GM18907 (cell line): ENCODE results near the gene NR2F1.

Source experiments
- ATAC-seq: cut with Tn5 transposase; IDR thresholded peaks from one replicate; pipeline ENCODE4 v1.9.1; 2021; ENCODE audit warnings: mild to moderate bottlenecking, moderate library complexity; ENCODE audit not compliant: unreplicated experiment

The NR2F1 gene

DNA sequence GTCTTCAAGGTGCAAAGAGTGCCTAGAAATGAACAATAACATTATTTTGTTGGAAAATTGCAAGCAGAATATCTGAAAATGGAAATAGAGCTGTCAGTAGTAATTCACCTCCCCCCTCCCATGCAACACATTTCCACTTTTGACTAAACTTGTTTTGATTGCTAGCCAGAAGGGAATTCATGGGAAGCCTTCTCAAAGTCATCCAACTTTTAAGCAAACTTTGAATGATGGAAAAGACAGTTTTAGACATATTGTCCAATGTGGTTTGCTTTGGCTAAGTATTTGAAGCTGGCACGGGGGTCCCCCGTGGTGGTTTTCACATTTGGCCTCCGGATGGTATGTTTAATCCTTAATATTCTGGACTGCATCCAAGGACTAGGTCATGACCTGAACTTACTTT, 7.5 kb downstream of the NR2F1 start:
- ATAC-seq: no peak

DNA sequence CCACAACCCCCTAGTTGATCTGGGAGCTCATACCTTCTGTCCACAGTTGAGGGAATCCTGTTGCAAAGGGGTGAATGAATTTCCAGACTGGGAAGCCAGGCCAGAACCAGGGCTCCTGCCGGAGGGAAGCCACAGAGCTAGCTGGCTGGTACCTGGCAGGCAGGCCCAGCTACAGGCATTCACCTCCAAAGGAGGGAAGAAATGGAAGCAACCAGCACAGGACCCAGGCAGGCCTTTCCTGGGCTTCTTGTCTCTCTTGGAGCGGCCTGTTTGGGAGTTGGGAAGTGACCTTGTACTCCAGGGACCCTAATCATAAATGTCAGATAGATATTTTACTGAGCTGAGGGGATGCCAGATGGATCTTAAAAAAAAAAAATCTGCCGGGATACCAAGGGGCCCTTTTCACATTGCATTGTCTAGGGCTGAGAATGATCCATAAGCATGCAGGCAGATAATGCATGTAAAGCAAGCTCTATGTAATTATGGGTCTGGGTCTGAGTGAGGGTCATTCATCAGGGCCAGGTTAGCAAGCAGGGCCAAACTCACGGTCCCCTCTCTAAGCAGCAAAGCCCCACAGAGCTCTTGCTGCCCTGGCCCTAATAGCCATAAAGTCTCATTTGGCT, 8.4 kb downstream of the NR2F1 start:
- ATAC-seq: no peak

DNA sequence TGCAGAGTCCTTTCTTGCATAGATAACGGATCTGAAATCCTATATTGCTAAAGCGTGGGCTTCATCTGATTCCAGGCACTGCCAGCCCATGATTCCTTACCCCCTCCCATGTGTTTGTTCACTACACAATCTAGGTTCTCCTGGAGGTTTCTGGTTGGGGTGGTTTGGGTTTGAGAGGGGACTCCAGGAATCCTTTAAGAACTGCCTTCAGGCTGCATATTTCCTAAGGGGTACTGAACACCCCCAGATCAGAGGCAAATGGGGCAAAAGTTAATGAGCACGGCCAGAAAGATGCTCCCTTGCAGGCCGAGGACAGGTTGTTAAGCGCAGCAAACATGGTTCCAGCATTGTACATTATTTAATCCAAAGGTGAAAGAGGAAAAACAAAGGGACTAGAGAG, 9.9 kb downstream of the NR2F1 start:
- ATAC-seq: no peak

DNA sequence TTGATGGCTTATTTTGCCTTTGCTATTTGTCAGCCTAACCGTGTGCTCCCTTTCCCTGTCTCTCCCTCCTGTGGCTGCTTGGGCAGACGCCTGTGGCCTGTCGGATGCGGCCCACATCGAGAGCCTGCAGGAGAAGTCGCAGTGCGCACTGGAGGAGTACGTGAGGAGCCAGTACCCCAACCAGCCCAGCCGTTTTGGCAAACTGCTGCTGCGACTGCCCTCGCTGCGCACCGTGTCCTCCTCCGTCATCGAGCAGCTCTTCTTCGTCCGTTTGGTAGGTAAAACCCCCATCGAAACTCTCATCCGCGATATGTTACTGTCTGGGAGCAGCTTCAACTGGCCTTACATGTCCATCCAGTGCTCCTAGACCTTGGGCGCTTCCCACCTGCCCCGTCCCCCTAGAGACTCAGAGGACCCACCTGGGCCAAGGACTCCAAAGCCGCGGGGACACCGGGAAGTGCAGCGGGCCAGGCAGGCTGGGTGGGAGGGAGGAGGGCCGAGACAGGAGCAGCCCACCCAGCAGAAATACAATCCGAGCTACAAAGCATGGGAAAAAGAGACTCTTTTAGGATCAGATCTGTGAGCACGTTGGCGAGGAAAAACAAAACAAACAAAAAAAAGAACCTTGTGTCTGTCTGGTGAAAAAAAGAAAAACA, 10.6 kb downstream of the NR2F1 start:
- no peak for ATAC-seq

DNA sequence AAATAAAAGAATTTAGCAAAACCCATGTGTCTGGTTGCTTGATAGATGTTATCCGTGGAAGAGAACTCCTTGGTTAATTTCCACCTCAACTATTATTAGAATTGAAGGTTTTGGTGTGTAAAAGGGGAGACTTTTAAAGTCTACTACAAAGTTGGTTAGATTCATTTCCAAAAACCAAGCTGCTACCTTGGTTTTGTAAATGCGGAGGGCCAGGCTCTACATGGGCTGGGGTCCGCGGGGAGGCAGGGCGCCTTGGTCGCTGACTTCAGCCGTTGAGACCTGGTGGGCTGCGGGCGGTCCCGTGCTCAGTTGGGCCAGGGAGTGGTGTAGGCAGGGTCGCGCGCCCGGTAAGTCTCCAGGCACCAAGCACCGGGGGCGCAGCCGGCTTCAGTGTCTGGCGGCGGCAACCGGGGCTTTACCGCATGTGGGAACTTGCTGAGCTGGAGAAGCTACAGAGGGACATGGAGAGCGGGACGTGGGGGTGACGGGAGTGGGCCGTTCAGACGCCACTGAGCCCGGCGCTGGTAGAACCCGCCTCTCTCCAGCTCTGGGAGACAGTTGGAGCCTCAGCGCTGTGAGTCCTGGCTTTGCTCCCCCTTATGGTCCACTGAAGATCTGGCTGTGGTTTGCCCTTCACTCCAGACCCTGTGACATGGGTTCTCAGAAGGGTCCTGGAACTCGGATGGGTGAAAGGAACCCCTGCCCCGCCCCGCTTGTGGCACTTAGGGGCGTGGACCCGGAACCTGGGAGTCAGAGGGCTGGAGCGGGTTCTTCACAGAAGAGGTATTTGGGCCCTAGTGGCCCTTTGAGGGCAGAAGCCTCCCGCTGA, 11.8 kb downstream of the NR2F1 start:
- ATAC-seq: no peak

DNA sequence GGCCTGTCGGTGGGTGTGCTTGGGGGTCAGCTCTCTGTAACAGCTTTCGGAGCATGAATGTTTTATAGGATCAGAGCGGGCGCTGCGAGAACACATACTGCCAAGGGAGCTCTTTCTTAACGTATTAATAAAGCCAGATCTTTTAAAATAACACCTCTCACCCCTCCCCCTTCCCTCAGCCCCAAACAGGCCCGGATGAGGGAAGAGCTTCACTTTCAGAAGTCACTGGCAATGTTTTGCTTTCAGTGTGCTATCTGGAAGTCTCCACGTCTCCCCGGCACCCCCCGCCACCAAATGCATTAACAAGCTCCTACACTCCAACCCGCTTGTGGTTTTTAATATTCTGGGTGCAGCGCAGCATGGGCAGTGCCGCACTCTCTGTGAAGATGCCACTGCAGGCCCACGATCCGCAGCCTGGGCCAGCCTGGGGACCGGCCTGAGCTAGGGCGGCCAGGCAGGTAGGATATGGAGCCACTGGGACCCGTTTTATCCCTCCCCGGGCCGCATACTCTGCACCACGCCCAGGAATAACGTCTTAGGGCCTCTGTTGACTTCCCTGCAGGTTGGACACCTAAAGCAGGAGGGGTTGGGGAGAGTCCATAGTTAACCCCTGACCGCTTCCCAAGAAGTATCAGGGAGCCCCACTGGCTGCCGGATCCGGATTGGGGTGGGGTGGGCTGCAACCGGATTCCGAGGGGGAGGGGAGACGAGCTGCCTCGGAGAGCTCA, 12.6 kb downstream of the NR2F1 start:
- ATAC-seq: no peak

DNA sequence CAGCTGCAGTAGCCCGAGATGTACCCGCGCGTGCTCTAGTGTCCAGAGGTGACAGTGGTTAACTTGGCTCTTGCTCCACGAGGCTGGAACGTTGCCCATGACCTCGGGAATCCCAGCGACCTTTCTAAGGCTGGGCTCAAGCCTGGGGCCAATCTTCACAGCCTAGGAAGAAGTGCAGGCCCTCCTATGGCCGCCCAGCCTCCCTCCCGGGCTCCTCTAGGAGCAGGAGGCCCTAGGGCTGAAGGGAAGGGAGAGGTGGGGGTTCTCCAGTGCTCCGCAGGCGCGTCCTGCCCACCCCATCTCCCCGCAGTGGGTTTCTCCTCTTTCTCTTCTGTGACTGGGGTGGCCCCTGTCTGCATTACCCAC, 13.3 kb downstream of the NR2F1 start:
- ATAC-seq: no peak

DNA sequence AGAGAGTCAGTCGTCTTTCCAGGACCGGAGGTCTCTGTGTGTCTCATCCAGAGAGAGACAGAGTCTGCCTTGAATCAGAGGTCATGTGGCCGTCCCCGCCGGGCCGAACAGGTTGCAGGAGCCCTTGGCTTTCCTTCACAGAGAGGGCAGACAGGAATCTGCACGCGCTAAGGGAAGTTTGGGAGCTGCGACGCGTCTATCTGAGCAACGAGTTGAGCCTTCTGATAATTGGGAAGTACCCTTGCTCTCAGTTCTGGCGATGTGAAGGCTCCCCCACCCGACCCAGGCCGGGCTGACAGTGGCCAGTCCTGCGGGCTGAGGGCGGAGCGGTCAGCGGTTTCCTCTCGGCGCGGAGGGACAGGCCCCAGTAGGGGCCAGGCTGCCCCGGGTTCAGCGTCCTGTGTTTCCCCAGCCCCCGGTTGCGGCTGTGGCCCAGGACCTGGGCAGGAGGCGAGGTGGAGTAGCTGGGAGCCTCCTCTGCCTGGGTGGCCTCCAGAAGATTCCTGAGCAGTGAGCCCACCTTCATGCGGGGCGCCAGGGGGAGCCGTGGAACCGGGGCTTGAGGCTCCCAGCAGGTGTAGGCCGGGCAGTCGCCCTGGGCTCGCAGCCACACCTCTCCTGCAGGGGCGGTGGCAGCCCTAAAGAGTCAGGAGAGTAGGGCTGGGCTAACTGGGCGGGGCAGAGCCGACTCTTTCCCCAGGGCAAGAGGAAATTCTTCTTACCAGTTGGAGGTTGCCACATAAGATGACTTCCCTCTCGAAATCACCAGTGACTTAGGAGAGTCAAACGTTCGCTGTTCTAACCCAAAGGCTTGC, 13.9 kb downstream of the NR2F1 start:
- ATAC-seq: no peak

DNA sequence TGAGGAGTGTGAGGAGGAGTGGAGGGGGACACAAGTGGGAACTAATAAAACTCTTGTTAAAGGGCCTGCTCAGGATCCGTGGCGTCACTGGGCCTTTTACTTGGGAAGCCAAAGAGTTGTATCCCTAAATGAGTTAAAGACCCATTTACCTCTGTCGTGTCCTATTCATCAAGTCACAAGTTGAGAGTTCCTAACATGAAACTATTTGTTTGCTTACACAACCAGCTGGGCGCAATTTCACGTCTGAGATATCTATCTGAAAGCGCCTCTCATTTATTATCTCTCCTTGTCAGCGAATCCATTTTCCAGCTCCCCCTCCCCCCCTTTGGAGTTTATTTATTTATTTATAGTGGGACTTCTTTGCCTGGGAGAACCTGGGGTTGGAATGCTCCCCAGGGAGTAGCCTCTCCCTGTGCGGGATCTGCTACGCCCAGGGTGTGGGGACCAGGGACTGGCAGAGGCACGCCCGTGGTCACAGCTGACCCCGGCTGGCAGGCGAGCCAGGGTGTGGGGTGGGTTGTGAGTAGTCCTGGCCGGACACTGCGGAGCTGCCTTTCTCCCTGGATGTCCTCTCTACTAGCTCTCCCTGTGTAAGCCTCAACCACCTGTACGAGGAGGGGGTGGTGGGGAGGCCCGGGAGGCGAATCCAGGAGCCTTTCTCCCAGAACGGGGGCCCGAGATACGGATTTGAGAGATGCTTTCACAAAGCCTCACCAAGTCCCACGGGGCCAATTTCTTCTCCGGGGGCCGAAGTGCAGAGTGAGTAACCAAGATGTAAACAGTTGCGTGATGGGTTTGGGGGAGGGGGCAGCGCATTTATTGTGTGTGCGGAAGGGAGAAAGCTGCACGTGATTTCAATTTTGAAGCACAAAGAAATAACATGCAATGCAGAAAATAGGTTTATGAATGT, 15.3 kb downstream of the NR2F1 start:
- no peak for ATAC-seq

DNA sequence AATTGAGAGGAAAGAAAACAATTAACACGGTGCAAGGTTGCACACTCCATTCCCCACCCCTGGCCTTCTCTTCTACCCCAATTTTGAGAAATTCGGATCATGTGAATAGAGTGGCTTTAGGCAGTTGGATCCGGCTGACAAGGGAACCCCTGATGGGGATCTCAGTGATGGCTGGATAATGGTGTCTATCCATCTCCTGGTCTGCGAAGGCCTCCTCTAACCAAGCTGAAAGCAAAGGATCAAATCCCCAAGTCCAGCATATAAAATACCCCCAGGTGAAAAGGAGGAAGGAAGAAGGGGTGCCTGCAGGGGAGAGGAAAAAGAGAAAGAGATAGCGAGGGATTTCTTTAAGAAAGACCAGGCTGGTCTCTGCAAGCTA, 16.0 kb downstream of the NR2F1 start:
- no peak for ATAC-seq

DNA sequence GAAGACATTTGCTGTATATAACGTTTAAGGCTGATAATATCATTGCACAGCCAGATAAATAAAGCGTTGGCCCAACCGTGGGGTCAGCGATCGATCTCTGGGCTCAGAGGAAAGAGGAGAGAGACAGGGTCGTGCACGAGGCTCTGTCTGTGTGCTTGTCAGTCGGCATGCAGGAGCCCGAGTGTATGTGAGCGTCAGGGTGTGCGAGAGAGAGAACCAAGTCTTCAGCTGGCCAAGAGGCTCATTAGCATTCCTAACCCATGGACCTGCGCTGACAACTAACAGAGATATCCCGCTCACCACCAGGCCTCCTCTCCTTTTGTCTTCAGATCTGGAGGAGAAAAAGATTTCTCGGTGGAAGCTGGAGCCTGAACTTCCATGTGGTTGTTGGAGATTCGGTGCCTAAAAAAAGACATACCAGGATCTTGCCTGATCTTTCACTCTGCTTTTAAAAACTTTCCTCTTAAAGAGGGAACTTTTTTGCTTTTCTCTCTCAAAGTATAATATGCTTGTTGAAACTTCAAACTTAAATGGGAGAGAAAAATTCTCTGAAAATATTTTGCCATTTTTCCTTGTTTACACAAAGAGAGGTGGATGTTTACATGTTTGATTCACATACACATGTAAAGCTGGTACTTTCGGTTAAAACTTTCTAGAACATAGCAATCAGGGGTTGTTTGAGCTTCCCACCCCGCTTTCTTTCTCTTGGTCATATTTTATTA, 16.5 kb downstream of the NR2F1 start:
- no peak for ATAC-seq

DNA sequence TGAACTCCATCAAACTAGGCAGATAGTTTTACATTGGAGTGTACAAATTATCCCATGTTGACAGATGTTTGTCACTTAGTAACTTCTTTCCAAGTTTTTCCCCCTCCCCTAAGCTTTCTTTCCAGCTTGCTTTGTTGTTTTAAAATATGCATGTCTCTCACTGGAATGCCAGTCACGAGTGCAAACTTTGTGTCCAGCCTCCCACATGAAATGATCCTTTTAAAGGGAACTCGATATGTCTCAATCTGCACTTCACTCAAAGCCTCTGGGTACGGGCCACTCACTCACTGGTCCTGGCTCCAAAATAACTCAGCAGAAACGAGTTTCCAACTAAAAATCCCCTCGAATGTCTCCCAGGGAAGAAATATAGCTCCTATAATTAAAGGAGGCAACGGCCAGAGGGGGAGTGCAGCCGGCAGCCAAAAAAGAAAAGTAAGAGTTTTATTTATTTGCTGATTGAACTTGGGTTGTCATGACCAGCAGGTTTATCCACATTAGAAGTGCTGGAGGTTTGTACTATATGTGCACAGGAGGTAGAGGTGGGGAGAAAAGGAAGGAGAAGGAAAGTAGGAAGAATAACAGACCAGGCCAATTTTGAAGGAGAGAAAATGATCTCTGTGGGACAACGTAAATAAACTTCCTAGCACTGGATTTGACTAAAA, 17.5 kb downstream of the NR2F1 start:
- ATAC-seq: no peak

DNA sequence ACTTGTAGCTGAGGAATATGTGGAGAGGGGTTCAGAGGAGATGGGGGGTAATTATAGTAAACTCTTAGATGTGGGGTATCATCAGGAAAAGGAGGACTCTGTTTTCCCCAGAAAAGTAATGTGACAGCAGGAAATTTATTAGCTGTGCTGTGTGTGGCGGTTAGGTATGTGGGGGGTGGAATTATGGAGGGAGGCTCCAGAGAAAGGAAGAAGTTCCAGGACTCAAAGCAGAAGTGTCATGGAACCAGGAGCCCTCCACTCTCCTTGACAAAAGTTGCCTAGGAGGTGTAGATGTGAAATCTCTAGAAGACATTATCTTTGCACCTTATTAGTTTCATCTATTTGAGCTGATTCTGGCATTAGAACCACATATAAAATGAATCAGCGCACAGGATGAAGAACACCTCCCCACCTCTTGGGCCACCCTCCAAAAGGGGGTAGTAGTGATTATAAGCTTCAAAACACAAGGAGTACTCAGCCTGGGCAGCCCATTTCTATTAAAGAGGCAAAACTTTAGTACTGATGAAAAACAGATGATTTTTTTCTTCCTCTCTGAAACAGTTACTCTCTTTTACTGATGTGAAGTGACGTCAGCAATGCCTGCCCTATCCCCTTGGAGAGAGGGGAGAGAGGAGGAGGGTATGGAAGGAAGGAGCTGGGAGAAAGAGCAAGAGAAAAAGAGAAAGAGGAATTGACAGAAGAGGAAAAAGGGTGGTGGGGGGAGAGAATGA, 18.2 kb downstream of the NR2F1 start:
- no peak for ATAC-seq

DNA sequence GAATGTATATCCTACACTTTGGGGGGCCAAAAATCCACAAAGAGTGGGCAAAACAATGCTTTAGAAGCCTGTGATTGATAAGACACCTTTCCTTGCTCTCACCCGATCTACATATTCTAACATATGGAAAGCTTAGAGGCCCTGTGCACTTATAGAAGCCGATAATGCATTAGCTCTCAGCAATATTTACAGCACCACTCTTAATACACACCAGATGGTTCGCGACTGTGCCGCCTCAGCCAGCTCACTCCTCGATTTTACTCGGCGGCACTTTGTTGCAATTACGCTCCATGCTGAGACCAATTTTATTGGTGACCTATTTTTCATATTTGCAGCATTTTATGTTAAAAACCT, 18.8 kb downstream of the NR2F1 start:
- ATAC-seq: no peak

DNA sequence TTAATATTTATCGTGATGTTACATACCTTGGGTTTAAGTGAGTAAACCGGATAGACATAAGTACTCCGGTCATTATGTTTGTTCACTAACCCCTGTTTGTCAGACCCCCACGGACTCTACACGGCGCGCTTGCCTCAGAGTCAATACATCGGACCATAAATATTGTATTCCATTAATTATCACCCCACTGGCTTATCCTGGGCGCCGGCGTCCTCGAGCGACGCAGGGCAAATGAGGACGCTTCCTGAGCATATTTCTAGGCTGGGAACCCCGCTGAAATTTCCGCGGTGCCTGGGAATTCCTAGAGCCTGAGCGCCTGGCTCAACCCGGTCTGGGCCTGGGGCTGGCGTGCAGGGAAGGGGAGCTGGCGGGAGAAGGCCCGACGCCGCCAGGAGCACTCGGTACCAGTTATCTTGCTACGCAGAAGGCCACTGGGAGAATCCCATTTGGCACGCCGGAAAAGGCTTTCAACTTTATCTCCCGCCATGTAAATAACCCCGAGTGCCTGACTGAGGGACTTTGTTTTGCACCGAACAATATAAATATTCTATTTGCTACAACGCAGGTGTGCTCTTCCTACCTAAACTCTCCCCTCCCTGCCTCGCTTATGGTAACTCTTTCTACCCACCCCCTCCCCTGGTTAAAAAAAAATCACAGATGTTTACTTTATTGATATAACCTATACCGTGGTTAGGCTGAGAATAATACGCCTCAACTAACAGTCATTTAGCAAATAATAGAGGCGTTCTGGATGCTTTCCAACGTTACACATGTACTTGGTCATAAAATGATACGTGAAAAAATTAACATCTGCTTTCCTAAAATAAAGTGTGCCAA, 19.4 kb downstream of the NR2F1 start:
- no peak for ATAC-seq

DNA sequence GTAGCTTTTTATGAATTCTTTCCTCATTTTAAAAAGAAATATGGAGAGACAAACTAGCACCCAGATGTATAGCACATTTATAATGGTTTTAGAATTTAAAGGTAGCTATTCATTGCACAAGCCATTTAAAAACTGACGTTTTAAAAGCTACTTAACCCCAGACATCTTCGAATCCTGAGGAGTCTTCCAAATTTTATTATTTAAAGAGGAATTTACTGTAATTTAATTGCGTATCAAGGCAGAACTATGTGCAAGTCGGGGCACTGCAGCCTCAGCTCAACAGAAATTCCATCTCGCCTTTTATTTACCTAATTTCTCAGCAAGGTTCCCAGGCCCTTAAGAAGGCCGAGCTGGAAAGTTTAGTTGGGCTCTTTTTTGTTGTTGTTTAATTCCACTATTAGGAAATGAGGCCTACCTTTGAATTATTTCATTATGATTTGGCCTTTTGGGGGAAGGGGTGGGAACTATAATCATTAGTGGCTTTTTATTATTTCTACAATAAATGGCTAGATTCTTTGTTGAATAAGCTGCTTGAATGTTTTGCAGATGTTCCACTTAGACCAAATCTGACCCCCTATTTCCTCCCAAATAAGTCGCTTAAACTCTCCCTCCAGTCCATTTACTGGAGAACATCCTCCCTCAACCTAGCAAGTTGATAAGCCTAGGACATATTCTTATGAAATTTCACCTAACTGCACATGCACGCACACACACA, 20.2 kb downstream of the NR2F1 start:
- no peak for ATAC-seq
